Measurements from ENCODE around the gene KANSL1.
"Not testable (repeated sequence)": the region's sequence is repeated elsewhere in the genome, so short reads cannot be mapped to it uniquely, and the experiment has no call there.

The KANSL1 gene

GRCh38 chr17:46136820-46137219, 56.4 kb downstream of the KANSL1 start:
- no peak for DNase-seq (ENCODE audit: low read depth)

- no peak for DNase-seq (ENCODE audit: low read depth)
Observed at GRCh38 chr17:46135879-46136563, 57.2 kb downstream of the KANSL1 start.

DNA sequence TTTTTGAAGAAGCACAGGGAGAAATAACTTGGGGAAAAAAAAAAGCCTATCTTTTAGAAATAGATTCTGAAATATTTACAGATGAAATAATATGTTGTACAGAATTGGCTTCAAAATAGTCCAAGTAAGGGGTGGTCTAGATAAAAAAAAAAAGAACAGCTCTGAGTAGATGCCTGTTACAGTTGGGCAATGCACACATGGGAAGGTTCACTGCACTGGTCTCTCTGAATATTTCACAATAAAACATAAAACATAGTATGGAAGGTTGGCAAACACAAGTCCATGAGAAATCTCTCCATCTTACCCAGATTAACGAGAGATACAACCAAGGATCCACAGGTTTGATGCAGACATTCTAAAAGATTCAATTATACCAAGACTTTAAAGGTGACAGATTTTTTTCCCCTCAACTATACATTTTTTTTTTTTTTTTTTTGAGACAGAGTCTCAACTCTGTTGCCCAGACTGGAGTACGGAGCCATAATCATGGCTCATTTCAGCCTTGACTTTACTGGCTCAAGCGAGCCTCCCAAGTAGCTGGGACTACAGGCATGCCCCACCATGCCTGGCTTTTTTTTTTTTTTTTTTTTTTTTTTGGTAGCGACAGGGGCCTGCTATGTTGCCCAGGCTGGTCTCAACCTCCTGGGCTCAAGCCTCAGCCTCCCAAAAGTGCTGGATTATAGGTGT, 58.0 kb downstream of the KANSL1 start:
- DNase-seq (ENCODE audit: low read depth) = no peak

DNA sequence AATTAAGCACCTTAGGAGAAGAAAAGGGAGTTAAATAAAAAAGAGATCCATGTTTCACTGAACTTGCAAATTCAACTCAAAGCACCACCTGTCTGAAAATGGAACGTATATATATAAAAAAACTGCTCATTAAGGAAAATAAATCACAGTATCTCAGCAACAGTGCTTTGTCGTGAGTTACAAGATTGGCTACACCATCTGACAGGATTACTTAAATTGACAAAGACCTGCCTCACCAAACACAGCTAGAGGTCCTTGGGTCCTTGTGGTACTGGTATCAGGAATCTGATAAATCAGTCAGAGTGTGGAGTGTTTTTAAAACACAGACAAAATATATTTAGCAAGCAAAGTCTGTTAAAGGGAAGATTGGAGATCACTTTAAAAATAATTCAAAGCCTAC, 63.9 kb downstream of the KANSL1 start:
- DNase-seq (ENCODE audit: low read depth) = no peak

- no peak for DNase-seq (ENCODE audit: low read depth)
Observed at GRCh38 chr17:46128453-46128852, 64.8 kb downstream of the KANSL1 start.

- DNase-seq (ENCODE audit: low read depth) = no peak
Observed at GRCh38 chr17:46127524-46127923, 65.7 kb downstream of the KANSL1 start.

- DNase-seq (ENCODE audit: low read depth) = no peak
Observed at GRCh38 chr17:46126840-46127239, 66.4 kb downstream of the KANSL1 start.

- no peak for DNase-seq (ENCODE audit: low read depth)
Observed at GRCh38 chr17:46125831-46126230, 67.4 kb downstream of the KANSL1 start.

DNA sequence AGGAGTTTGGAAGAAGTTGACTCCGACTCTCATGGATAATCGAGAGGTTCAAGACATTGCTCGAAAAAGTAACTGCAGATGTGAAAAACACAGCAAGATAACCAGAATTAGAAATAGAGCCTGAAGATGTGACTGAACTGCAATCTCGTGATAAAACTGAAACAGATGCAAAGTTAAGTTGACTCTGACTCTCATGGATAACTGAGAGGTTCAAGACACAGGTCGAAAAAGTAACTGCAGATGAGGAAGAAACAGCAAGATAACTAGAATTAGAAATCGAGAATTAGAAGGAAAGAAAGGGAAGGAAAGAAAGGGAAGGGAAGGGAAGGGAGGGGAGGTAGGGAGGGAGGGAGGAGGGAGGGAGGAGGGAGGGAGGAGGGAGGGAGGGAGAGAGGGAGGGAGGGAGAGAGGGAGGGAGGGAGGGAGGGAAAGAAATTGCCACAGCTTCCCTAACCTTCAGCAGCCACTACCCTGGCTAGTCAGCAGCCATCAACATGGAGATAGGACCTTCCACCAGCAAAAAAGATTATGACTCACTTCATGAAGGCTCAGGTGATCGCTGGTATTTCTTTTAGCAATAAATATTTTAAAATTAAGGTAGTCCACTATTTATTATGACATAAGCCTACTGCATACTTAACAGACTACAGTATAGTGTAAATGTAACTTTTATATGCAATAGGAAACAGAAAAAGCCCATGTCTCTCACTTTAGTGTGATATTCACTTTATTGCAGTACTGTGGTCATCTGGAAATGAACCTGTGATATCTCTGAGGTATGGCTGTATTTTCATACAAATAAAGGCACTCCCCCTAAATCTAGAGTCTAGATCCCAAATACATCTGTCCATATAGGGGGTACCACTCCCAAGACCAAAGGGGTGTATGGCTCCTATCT, 68.3 kb downstream of the KANSL1 start:
- no peak for DNase-seq (ENCODE audit: low read depth)

- DNase-seq (ENCODE audit: low read depth) = no peak
Observed at GRCh38 chr17:46123607-46124006, 69.6 kb downstream of the KANSL1 start.

DNA sequence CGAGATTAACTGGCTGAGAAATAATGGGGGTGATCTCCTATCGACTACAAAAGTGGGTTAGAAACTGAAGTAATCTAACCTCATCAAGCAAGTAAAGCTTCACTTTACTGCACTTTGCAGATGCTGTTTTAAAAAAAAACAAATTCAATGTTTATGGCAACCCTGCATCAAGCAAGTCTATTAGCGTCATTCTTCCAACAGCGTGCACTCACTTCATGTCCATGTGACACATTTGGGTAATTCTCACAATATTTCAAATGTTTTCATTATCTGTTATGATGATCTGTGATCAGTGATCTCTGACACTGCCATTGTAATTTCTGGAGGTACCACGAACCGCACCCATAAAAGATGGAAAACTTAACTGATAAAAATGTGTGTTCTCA, 70.8 kb downstream of the KANSL1 start:
- DNase-seq (ENCODE audit: low read depth) = no peak

- no peak for DNase-seq (ENCODE audit: low read depth)
Observed at GRCh38 chr17:46121841-46122485, 71.3 kb downstream of the KANSL1 start.

GRCh38 chr17:46121165-46121764, 72.0 kb downstream of the KANSL1 start:
- DNase-seq (ENCODE audit: low read depth) = no peak

DNA sequence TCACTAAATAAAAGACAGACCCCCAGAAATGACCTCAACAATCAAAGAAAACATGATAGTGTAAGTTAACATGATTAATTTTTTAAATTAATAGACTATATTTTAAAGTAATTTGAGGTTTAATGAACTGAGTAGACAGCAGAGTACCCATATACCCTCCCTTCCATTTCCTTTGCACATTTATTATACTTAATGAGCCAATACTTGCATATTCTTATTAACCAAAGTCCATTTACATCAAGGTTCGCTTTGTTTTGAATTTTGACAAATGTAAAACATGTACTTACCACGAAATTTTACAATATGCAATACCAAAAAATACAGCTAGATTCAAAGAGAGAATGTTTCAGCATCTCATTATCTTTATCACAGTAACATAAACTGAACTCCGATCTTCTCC, 72.7 kb downstream of the KANSL1 start:
- no peak for DNase-seq (ENCODE audit: low read depth)

DNA sequence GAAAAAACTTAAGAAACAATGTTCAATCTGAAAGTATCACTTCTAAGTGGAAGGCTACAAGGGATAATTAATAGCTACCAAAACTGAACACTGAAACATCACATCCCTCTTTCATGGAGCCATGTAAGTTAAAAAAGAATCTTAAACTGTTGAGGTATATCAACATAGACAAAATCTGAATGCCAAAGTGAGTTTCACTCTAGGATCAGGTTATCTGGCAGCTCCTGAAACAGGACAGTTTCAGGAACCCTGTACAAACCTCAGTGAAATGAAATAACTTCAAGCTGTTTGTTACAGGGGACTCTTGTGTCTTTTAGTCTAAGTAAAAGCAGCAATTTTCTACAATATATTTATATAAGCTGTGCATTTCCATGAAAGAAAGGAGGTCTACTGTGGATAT, 73.2 kb downstream of the KANSL1 start:
- no peak for DNase-seq (ENCODE audit: low read depth)

- DNase-seq (ENCODE audit: low read depth) = no peak
Observed at GRCh38 chr17:46118964-46119363, 74.3 kb downstream of the KANSL1 start.

GRCh38 chr17:46117850-46118696, 75.2 kb downstream of the KANSL1 start:
- no peak for DNase-seq (ENCODE audit: low read depth)

GRCh38 chr17:46117117-46117516, 76.1 kb downstream of the KANSL1 start:
- no peak for DNase-seq (ENCODE audit: low read depth)

GRCh38 chr17:46115699-46116098, 77.5 kb downstream of the KANSL1 start:
- no peak for DNase-seq (ENCODE audit: low read depth)

DNA sequence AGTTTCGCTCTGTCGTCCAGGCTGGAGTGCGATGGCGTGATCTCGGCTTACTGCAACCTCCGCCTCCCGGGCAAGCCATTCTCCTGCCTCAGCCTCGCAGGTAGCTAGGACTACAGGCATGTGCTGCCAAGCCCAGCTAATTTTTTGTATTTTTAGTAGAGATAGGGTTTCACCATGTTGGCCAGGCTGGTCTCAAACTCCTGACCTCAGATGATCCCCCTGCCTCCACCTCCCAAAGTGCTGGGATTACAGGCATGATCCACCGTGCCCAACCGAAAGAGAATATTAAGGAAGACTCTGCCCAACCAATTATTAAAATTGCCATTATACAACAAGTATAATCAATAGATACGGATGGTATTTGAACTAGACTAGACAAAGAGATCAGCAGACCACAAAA, 82.0 kb downstream of the KANSL1 start:
- DNase-seq (ENCODE audit: low read depth) = not testable (repeated sequence)

GRCh38 chr17:46110219-46110618, 83.0 kb downstream of the KANSL1 start:
- no peak for DNase-seq (ENCODE audit: low read depth)
